DND-41 (cell line): ENCODE data around the gene SERBP1.
"Not testable (repeated sequence)": the region's sequence is repeated elsewhere in the genome, so short reads cannot be mapped to it uniquely, and the experiment has no call there.

Source experiments
- ATAC-seq: fragments of 200-7000 bp; cut with Tn5 transposase; 3 replicates; pipeline ENCODE4 v1.9.1; 2021; ENCODE audit warnings: low read depth; ENCODE audit not compliant: insufficient read depth
- DNase-seq: peaks from one replicate; pipeline ENCODE4 v3.0.0-alpha.2; 2020
- H2AFZ ChIP-seq: 2 replicates; pipeline ENCODE4 v1.6.0; 2012; ENCODE audit warnings: low read depth, low read length
- H3K27ac ChIP-seq: 2 replicates; pipeline ENCODE4 v1.5.1; 2012; ENCODE audit warnings: low read length, inconsistent platforms
- H3K27me3 ChIP-seq: fragments of 200-600 bp; sonication (generic); 2 replicates; pipeline ENCODE4 v1.6.0; 2012; ENCODE audit warnings: low read length, mild to moderate bottlenecking, inconsistent platforms; ENCODE audit not compliant: insufficient read depth, poor library complexity
- H3K36me3 ChIP-seq: 2 replicates; pipeline ENCODE4 v1.5.1; 2012; ENCODE audit warnings: low read length, inconsistent platforms; ENCODE audit not compliant: insufficient read depth
- H3K4me1 ChIP-seq: 2 replicates; pipeline ENCODE4 v1.5.1; 2012; ENCODE audit warnings: mild to moderate bottlenecking, low read length; ENCODE audit not compliant: insufficient read depth
- H3K4me2 ChIP-seq: 2 replicates; pipeline ENCODE4 v1.6.0; 2012; ENCODE audit warnings: mild to moderate bottlenecking, moderate library complexity, low read length, inconsistent platforms; ENCODE audit not compliant: insufficient read depth
- H3K4me3 ChIP-seq, 2 experiments: fragments of 200-600 bp in 1 of 2; shearing (Covaris generic) in 1 of 2; 2 replicates each; pipeline ENCODE4 v1.5.1; 2012 to 2016; ENCODE audit warnings: inconsistent platforms in 2 of 2, low read length in 2 of 2, mild to moderate bottlenecking in 2 of 2, low read depth in 1 of 2, moderate library complexity in 1 of 2
- H3K79me2 ChIP-seq: 2 replicates; pipeline ENCODE4 v1.6.0; 2012; ENCODE audit warnings: low read length, inconsistent platforms; ENCODE audit not compliant: insufficient read depth
- H3K9ac ChIP-seq: 2 replicates; pipeline ENCODE4 v1.6.0; 2012; ENCODE audit warnings: low read depth, mild to moderate bottlenecking, inconsistent platforms, low read length, moderate library complexity
- H3K9me3 ChIP-seq: 2 replicates; pipeline ENCODE4 v1.5.1; 2012; ENCODE audit warnings: low read length, moderate library complexity, mild to moderate bottlenecking, inconsistent platforms; ENCODE audit not compliant: insufficient read depth, severe bottlenecking
- H4K20me1 ChIP-seq: 2 replicates; pipeline ENCODE4 v1.6.0; 2012; ENCODE audit warnings: low read length; ENCODE audit not compliant: insufficient read depth
- CTCF ChIP-seq: IDR thresholded peaks from 2 replicates; pipeline ENCODE4 v1.5.1; 2012; ENCODE audit warnings: borderline replicate concordance, low read length, moderate library complexity, mild to moderate bottlenecking; ENCODE audit not compliant: poor library complexity, severe bottlenecking; ENCODE audit errors: extremely low read depth
- EZH2 ChIP-seq: IDR thresholded peaks from 3 replicates; pipeline ENCODE4 v1.6.1; 2012; ENCODE audit warnings: borderline replicate concordance, low read depth, mild to moderate bottlenecking, moderate library complexity, low read length, inconsistent platforms; ENCODE audit not compliant: severe bottlenecking

SERBP1 gene

GRCh38 chr1:67446893-67447292 is 16.7 kb upstream of the SERBP1 start:
- Histone ChIP-seq H2AFZ (no peak overlapping the region), H3K4me1 (no peaks in the 10 kb centered on the region), H3K36me3 (no peaks in the 10 kb centered on the region), H3K79me2 (no peaks in the 10 kb centered on the region), H3K27ac (no peak overlapping the region), H3K4me2 (no peak overlapping the region), H3K27me3 (peaks cover 2% of the 10 kb centered on the region), H3K4me3 (no peak overlapping the region), H3K9ac (no peak overlapping the region), H3K9me3 (no peaks in the 10 kb centered on the region), H4K20me1 (no peaks in the 10 kb centered on the region)
- ATAC-seq, result no peak
- DNase-seq, result no peak
- TF ChIP-seq EZH2, result no peak
- no peak for TF ChIP-seq CTCF

GRCh38 chr1:67446014-67446413 is 15.8 kb upstream of the SERBP1 start:
- ATAC-seq, H3K9ac ChIP-seq, DNase-seq, H3K9me3 ChIP-seq, H2AFZ ChIP-seq, H4K20me1 ChIP-seq, H3K27me3 ChIP-seq, H3K27ac ChIP-seq, H3K4me2 ChIP-seq, H3K4me1 ChIP-seq, H3K4me3 ChIP-seq, H3K79me2 ChIP-seq, H3K36me3 ChIP-seq: not testable (repeated sequence)

- Histone ChIP-seq H2AFZ (no peak overlapping the region), H3K36me3 (no peaks in the 10 kb centered on the region), H3K4me2 (no peak overlapping the region), H3K79me2 (no peaks in the 10 kb centered on the region), H3K9ac (peak overlapping the region; percentile 7; the same call in 1 of the 2 replicates), H3K9me3 (no peaks in the 10 kb centered on the region), H3K27me3 (no peaks in the 10 kb centered on the region), H3K4me1 (peaks cover 9% of the 10 kb centered on the region), H4K20me1 (no peaks in the 10 kb centered on the region), H3K4me3 (no peak overlapping the region), H3K27ac (0 out of 2 replicates have a peak overlapping the region, but pooled peaks have one; percentile 30)
- ATAC-seq (no peak), DNase-seq (no peak)
- TF ChIP-seq CTCF, result no peak
- no peak for TF ChIP-seq EZH2
These were observed 11.6 kb upstream of the SERBP1 start for GRCh38 chr1:67441739-67442281.

- Histone ChIP-seq H4K20me1 (no peaks in the 10 kb centered on the region), H3K4me2 (peak overlapping the region; percentile 19; the same call in 1 of the 2 replicates), H3K9ac (peak overlapping the region; percentile 7; the same call in 1 of the 2 replicates), H3K27ac (peak overlapping the region; percentile 39; the same call in 1 of the 2 replicates), H3K4me1 (peaks cover 9% of the 10 kb centered on the region), H3K9me3 (no peaks in the 10 kb centered on the region), H3K27me3 (no peaks in the 10 kb centered on the region), H2AFZ (no peak overlapping the region), H3K36me3 (no peaks in the 10 kb centered on the region), H3K79me2 (no peaks in the 10 kb centered on the region), H3K4me3 (no peak overlapping the region)
- TF ChIP-seq EZH2, result no peak
- no peak for TF ChIP-seq CTCF
- ATAC-seq (peak; percentile 62; the same call in 1 of the 3 replicates), DNase-seq (peak; percentile 49)
These were observed 11.0 kb upstream of the SERBP1 start for GRCh38 chr1:67441183-67441582.
